NCI-H446 (cell line): ENCODE measurements around the gene SPC24.
A peak's percentile ranks its signal among the peaks of the same experiment; 100 is the strongest.

ENCODE experiments used
- DNase-seq, 2 experiments: peaks; one replicate each; lab custom pipeline; 2025; lab: John Stamatoyannopoulos, UW

Gene SPC24

GRCh38 chr19:11155373-11156120, at the start of gene SPC24:
Gene SPC24, minus strand, starts transcription at chr19:11155782. Its CDS starts 6 bp downstream, at chr19:11155776.
- DNase-seq: peak; percentile 98 to 99

GRCh38 chr19:11204943-11205349, 49.4 kb upstream of the SPC24 start:
- DNase-seq: peak in 1 of 2 experiments; percentile 54

GRCh38 chr19:11204076-11204602, 48.6 kb upstream of the SPC24 start:
- no peak for DNase-seq

GRCh38 chr19:11203194-11204075, 47.9 kb upstream of the SPC24 start:
- peak in 1 of 2 experiments; percentile 53 for DNase-seq

GRCh38 chr19:11202488-11203193, 47.1 kb upstream of the SPC24 start:
- no peak for DNase-seq

- DNase-seq: no peak
Measured at GRCh38 chr19:11201791-11202190, 46.2 kb upstream of the SPC24 start.

- DNase-seq: no peak
Measured at GRCh38 chr19:11200931-11201330, 45.3 kb upstream of the SPC24 start.

GRCh38 chr19:11200015-11200574, 44.5 kb upstream of the SPC24 start:
- no peak for DNase-seq

- DNase-seq: no peak
Measured at GRCh38 chr19:11199517-11199916, 43.9 kb upstream of the SPC24 start.

- DNase-seq: no peak
Measured at GRCh38 chr19:11198769-11199424, 43.3 kb upstream of the SPC24 start.

GRCh38 chr19:11198175-11198534, 42.6 kb upstream of the SPC24 start:
- DNase-seq: no peak

- DNase-seq: peak; percentile 50 to 87
Measured at GRCh38 chr19:11197291-11198174, 42.0 kb upstream of the SPC24 start, which contains the start of gene KANK2. Gene KANK2, minus strand, starts transcription at chr19:11197545. Its CDS starts 3,034 bp downstream, at chr19:11194511.

GRCh38 chr19:11196406-11197287, 41.1 kb upstream of the SPC24 start:
- DNase-seq: no peak

GRCh38 chr19:11195681-11196080, 40.1 kb upstream of the SPC24 start:
- no peak for DNase-seq

- no peak for DNase-seq
Measured at GRCh38 chr19:11194656-11195558, 39.3 kb upstream of the SPC24 start.

GRCh38 chr19:11194173-11194572, 38.6 kb upstream of the SPC24 start:
- DNase-seq: no peak

- DNase-seq: no peak
Measured at GRCh38 chr19:11192957-11193939, 37.7 kb upstream of the SPC24 start.
